ENCODE results near the gene EPHB1.
"Not testable (repeated sequence)": the region's sequence is repeated elsewhere in the genome, so short reads cannot be mapped to it uniquely, and the experiment has no call there.

The EPHB1 gene

DNA sequence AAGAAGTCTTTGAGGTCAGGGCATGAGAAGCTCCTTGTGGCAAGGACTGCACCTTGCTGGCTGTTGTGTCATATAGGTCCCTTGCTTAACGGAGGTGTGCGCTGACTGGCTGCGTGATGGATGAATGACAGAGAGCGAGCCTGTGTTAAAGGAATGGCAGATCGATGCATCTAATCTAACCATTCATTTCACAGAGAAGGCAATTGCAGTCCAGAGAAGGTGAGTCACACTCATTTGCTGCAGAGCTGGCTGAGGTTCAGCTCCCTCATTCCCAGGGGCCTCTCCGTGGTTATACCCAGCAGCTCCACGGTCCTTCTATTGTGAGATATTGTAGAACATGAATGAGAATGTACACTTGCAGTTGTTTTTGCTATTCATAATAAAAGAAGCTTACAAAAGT lies 289.3 kb downstream of the EPHB1 start:
- peak; percentile 25 for DNase-seq (ENCODE audit: low read depth)
- H3K4me3 ChIP-seq (ENCODE audit: low read depth, low read length), result no peak overlapping the region

DNA sequence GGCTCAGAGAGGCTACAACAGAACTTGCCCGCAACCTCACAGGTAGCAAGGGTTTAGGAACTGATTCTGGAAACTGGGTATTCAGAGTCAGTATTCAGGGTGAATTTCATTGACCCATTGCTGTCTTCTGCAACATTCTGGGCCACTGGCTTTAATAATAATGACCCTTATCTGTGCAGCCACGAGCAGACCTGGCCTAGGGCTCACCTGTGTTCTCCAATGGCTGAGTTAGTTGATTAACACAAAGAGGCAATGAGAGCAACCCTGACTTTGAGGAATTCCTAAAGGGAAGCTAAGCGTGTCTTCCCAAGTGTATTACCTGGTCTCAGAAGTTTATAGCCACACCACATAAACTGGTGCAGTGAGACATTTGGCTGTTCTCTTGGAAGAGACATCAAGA lies 289.9 kb downstream of the EPHB1 start:
- no peak for DNase-seq (ENCODE audit: low read depth)
- H3K4me3 ChIP-seq (ENCODE audit: low read depth, low read length), result no peak overlapping the region

DNA sequence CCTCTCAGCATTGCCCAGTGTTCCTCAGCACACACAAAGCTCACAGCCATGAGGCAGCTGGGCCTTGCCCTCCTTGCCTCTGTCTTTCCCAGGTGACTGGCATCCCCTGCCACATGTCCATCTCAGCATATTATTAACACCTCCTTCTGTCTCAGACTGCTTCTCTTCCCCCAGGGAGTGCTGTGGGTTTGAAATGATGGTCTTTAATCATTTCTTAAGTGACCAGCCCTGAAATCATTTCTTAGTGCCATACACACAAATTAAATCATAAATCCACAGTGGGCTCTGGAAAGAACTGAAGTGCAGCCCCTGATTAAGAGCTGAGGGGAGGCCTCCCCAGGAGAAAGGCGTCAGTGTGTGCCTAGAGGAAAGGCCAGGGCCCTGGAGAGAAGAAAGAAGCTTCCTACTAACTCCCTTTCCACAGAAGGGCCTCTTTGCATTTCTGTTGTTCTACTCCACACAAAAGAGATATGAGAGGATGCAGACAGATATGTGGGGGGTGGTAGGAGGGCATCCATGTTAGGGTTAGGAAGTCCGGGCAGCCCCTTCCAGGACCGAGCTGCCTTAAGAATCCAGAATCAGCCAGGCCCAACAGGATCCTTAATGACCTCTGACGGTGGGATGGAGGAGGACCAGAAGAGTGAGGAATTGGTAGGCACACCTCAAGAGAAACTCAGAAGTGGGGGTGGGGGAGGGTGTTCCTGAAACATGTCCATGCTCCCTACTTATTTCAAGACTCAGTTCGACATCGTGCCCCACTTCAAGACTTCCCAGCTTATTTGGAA lies 290.8 kb downstream of the EPHB1 start:
- no peak for DNase-seq (ENCODE audit: low read depth)
- H3K4me3 ChIP-seq (ENCODE audit: low read depth, low read length), result no peak overlapping the region

DNA sequence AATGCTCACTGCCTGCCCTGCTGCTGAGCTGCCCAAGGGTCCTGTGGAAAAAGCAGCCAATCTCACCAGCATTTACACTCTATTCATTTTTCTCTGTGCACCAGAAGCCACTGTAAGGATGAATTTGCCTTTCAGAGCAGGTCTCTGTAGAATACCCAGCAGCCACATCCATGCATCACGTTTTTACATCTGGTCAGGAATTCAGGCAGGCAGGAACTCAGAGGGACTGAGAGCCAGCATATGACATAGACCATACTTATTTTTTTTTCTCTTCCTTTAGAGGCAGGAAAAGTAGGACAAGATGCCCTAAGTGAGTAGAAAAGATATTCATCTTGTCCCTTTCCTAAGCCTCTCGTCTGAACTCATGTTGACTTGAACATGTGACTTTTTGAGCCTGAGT lies 292.7 kb downstream of the EPHB1 start:
- H3K4me3 ChIP-seq (ENCODE audit: low read depth, low read length), result no peak overlapping the region
- no peak for DNase-seq (ENCODE audit: low read depth)

DNA sequence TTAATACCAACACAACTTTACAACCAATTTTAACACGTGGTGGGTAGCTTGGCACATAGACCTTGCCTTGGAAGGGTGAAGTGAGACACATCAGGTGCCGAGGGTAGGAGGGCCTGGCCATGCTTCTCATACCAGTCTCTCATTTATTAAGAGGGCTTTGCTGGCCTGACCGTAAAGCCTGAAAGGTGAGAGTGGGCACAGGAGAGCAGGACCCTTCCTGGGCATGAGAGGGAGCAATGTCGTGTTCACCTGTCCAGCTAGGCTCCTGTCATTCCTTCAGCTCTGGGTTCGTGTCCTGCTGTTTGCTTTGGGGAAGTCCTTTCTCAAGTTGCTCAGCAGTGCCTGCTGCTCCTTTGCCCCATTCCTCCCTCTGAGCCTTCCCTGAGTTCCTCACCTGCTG lies 294.4 kb downstream of the EPHB1 start:
- H3K4me3 ChIP-seq (ENCODE audit: low read depth, low read length), result no peak overlapping the region
- DNase-seq (ENCODE audit: low read depth), result no peak

DNA sequence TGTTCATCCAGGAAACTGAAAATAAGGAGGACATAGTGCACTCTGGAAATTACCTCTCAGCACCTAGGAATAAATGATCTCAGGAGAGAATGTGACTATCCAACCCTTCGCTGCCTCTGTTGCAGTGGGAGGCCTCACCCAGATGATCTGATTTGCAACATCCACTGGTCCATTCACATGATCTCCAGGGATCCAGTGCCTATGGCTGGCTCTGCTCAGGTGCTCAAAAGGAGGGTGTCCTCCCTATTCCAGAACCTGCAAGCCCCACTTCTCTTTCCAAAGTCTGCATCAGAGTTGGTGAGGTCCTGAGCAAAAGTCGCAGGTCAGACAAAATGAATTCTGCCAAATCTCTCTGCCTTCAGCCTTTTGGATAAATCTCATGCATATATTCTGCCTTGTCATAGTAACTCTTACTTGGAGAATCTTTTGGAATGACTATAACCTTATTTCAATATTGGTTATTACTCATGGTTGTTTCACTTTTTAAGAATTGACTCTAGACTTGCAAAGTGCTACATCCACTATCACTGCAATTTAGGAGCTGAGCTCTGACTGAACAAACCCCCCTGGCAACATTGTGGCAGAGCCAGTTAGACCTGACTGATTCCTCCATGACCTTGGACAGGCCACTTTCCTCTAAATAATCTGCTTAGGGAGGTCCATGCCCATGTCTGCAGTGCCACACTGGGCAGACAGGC lies 295.1 kb downstream of the EPHB1 start:
- no peak for DNase-seq (ENCODE audit: low read depth)

DNA sequence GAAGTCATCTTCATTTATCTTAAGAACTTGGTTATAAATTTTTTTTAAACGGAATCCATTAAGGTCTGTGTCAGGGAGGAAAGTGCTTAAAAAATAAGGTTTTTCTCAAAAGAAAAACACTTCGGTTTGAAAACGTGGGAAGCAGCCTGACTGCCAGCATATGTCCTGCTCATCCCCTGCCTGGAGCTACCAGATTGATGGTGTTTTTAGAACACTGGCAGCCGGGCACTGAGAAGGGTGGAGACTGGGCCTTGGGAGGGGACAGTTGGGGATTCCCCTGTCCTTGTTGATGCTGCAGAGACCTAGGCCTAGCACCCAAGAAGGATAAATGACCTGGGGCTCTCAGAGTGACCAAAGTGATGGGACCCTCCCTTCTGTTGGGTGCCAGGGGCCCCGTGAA lies 296.9 kb downstream of the EPHB1 start:
- no peak overlapping the region for H3K4me3 ChIP-seq (ENCODE audit: low read depth, low read length)
- DNase-seq (ENCODE audit: low read depth), result no peak

More for the DNA sequence above, 295.1 kb downstream of the EPHB1 start:
- no peak overlapping the region for H3K4me3 ChIP-seq (ENCODE audit: low read depth, low read length)

DNA sequence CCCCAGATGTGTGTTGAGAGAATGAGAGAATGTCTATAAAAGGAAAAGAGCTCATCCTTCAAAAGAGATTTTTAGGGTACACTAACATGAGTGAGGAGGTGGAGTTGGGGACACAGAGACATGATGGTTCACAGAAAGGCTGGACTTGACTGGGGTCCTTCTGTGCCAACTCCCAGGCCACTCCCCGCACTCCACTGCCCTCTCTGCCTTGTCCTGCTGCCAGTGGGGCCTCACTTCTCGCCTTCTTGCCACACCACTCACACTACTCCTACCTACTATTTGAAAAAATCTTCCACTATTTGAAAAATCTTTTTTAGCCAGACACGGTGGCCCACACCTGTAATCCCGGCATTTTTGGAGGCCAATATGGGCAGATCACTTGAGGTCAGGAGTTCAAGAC lies 298.1 kb downstream of the EPHB1 start:
- H3K4me3 ChIP-seq (ENCODE audit: low read depth, low read length), result no peak overlapping the region
- DNase-seq (ENCODE audit: low read depth), result no peak

DNA sequence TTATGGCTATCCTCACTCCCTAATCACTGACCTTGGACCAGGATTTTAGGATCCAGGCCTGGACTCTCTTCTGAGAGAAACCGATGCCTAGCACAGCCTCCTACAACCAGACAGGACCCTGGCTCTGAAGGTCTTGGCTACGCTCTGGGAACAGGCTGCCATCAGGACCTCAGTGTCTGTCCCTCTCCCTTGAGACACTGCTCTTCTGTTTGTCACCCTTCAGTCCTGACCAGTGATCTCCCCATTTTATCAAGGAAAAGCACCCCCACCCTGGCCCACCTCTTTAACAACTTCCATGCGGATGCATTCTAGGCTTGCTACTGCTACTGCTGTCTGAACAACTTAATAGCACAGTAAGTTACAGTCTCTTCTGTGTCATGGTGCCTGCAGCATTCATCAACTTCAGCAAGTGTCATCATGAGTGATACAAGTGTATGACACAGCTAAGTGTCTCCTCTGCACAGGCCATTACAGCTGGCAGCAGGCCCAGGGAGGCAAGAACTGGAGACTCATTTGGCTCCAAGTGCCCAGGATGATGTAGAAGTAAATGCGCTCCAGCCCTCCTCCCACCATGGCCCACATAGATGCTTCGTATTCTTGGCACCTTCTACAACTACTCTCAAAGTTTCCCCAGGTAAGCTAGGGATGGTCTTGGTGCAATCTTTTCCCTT lies 302.4 kb downstream of the EPHB1 start:
- DNase-seq (ENCODE audit: low read depth), result no peak
- H3K4me3 ChIP-seq (ENCODE audit: low read depth, low read length), result no peak overlapping the region

DNA sequence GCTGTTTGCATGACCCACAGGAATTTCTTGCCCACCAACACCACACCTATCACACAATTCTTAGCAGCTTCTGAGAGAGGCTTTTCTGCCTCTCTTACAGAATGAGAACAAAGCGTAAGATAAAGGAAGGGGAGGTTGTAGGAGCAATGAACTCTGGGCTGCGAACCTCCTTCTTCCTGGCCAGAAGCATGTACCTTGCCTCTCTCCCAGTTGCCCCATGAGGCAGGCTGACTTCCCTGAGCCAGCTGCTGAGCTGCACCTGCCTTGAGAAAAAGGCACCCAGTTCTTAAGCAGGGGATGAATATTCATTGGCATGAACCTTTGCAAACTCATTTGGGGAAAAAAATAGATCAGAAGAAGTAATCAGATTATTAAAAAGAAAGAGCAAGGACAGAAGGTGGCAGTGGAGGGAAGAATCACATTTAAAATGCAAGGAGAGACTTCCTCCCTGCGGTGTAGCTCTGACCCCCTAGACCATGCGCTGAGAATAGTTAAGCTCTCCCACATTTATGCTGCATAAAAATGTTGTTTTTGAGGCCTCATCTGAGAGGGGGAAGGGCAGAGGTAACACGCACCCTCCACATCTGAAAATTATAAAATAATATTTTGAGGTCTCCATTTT lies 304.8 kb downstream of the EPHB1 start:
- DNase-seq (ENCODE audit: low read depth), result no peak
- no peak overlapping the region for H3K4me3 ChIP-seq (ENCODE audit: low read depth, low read length)

DNA sequence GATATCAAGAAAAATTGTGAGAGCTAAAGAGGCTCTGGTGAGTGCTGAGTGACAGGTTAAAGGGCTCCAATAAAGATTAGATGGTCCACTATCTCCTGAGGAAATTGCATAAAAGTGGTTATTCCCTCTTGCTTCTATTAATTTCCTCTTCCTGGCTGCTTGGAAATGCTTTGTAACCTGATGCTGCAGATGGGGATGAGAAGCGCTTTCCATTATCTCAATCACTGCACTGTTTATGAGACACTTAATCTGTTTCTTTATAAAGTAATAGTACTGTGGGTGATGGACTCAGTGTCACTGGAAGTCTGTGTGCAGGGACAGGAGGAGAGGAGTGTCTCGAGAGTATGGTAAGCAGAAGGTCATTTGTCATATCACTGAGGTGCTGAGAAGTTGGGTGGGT lies 305.3 kb downstream of the EPHB1 start:
- no peak overlapping the region for H3K4me3 ChIP-seq (ENCODE audit: low read depth, low read length)
- no peak for DNase-seq (ENCODE audit: low read depth)

DNA sequence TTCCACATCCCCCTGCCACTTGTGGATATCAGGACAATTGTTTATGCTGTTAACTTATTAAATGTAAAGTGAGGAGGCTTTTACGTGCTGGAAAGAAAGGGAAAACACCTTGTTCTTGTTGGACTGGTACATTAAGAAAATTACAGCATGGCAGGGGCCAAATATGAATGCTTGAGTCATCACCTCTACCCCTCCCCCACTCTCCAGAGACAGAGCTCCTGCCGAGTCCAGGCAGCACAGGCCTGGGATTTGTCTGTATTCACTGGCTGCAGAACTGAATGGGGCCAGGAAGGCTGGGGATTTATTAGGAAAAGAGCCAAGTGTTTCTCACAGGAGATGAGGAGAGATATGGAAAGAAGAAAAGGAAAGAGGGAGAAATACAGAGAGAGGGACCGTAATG lies 308.9 kb downstream of the EPHB1 start:
- no peak overlapping the region for H3K4me3 ChIP-seq (ENCODE audit: low read depth, low read length)

DNA sequence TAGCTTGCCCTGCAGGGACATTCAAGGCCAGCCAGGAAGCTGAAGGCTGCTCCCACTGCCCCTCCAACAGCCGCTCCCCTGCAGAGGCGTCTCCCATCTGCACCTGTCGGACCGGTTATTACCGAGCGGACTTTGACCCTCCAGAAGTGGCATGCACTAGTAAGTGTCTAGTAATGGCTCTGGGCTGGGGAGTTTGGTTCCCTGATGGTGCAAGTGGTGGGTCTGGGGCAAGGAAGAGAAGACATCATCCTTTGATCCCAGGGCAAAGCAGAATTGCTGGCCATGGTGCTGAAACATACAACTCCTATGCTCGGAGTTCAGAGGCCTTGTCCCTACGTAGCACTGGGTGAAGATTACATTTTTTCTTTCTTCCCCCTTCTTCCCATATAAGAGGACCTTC lies 311.4 kb downstream of the EPHB1 start:
- H3K4me3 ChIP-seq (ENCODE audit: low read depth, low read length), result no peak overlapping the region
- no peak for DNase-seq (ENCODE audit: low read depth)

More for the DNA sequence above, 308.9 kb downstream of the EPHB1 start:
- no peak for DNase-seq (ENCODE audit: low read depth)

DNA sequence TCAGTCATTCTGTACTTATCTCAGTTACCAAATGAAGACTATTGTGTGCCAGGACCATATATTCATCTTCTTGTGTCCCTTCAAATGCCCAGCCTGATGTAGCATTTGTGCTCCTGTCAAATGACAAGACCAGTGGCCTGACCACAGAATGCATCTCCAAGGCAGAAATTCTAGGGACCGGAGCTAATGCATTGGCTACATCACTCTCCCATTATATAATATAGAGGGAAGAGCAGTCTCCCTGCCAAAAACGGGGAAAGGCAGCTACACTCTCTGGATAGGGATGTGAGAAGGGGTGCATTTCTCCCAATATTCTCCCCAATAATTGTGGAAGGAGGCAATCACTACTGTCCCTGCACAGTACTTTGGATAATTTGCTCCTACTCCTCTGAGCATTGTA lies 312.0 kb downstream of the EPHB1 start:
- no peak overlapping the region for H3K4me3 ChIP-seq (ENCODE audit: low read depth, low read length)
- no peak for DNase-seq (ENCODE audit: low read depth)

DNA sequence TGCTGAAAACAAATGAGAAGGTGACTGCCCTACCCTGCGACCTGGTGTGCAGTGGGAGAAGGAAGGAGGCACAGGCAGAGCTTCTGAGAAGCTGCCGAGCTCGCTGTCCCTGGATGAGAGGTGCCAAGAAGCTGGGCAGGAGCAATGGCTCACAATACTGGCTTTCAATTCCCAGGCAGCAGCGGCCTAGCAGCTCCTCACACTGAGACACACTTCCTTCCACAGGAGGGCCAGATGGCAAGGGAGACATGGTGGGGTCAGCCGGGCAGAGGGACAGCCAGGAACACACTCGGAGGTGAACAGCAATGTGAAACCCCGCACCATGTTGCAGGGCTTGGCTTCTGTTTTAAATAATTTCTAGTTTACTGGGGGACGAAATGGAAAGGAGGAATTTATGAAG lies 314.6 kb downstream of the EPHB1 start:
- no peak for DNase-seq (ENCODE audit: low read depth)
- no peak overlapping the region for H3K4me3 ChIP-seq (ENCODE audit: low read depth, low read length)

DNA sequence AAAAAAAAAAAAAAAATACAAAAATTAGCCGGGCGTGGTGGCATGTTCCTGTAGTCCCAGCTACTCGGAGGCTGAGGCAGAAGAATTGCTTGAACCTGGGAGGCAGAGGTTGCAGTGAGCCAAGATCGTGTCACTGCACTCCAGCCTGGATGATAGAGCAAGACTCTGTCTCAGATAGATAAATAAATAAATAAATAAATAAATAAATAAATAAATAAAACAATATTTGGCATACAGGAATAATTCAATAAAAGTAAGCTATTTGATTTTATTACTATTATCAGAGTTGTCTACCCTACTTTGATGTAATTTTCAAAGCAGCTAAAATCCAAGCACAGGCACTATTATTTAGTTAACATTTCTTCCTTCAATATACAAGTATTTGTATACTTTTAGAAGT lies 319.5 kb downstream of the EPHB1 start:
- not testable (repeated sequence) for H3K4me3 ChIP-seq (ENCODE audit: low read depth, low read length); DNase-seq (ENCODE audit: low read depth)

DNA sequence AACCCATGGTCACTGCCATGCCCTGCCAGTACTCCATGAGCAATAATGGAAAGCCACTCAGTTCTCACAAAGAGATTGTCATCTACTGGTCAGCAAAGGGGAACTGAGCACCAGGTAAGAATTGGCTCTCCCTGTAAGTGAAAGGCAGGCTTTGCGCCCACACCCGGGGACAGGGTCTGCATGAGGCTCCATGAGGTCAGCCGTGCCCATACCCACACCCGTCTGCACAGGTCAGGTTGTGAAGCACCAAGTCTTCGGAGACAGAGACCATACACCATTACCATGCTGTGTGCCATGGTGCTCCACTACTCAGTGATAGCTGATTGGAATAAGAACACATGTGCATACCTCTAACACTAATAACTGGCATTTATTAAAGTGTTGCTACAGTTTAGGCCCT lies 322.9 kb downstream of the EPHB1 start:
- no peak for DNase-seq (ENCODE audit: low read depth)
- no peak overlapping the region for H3K4me3 ChIP-seq (ENCODE audit: low read depth, low read length)

DNA sequence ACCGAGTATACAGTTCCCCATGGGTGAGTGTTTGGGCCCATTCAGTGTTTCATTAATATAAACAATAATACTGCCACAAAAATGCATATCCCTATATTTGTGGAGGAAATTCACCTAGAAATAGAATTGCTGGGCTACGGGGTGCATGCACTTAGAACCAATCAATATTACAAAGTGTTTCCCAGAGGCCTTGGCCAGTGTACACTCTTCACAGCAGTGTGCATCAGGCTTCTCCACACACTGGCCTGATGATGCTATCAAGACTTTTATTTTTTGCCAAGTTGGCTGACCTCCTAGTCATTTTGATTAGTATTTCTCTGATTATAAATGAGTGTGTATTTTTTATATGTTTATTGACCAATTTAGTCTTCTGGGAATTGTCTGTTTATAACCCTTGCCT lies 323.7 kb downstream of the EPHB1 start:
- H3K4me3 ChIP-seq (ENCODE audit: low read depth, low read length), result no peak overlapping the region
- no peak for DNase-seq (ENCODE audit: low read depth)

DNA sequence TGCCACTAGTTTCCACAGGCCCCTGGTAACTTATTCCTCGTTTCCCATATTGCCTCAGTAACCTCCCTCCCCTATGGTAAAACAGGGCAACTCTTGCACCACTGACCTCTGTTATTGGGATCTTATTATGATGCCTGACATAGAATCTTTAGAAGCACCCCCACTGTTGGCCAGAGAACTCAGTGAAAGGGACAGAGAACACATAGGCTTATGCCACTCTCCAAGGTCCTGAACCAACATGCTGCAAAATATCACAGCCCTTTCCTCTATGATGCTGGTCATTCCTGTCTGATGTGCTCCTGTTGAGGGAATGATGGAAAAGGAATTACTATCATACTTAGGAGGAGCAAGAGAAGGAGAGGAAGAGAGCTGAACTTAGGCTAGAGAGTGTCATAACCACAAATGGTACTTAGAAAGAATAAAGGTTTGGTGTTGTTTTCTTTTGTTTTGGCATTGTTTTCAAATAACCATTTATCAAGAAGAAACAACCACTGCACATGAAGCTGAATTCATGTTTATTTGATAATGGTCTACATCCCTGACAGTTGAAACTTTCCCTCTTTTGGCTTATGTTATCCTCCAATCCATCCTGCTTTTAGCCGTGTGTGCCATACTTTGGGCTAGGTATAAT lies 330.2 kb downstream of the EPHB1 start:
- no peak overlapping the region for H3K4me3 ChIP-seq (ENCODE audit: low read depth, low read length)
- no peak for DNase-seq (ENCODE audit: low read depth)

DNA sequence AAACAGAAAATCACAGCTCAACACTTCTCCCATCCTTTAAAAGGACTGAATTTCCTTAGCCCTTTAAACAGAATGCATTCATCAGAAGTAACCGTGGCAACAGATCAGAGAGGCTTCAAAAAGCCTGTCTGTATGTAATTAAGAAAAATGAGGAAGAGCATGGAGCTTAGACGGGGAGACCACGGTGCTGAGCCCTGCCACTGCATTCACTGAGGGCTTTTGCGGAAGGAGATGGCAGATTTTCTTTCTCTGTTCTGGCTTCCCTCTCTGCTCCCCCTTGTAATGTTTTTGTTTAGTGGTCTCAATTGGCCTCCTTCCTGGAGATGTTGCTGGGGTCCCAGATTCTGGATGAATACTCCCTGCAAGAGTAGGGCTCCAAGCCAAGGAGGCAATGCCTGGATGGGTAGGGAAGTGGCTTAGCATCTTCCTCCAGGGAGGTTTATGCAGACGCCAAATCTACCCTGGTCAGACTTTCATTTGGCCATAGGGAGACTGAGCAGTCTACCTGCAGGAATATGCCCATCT lies 332.9 kb downstream of the EPHB1 start:
- no peak for DNase-seq (ENCODE audit: low read depth)
- H3K4me3 ChIP-seq (ENCODE audit: low read depth, low read length), result no peak overlapping the region

Data from skeletal muscle cell (primary cell).